Fibroblast of villous mesenchyme (primary cell): ENCODE data around the gene YEATS2. TPM values are rescaled to one million over a fixed set of nuclear protein-coding genes. Genes with fewer than 3 reads are reported as not detected.
"Not testable (repeated sequence)": the region's sequence is repeated elsewhere in the genome, so short reads cannot be mapped to it uniquely, and the experiment has no call there.

Experiments used
- DNase-seq: peaks from one replicate; pipeline ENCODE4 v3.0.0-alpha.2; 2010; ENCODE audit warnings: low read depth
- H3K4me3 ChIP-seq: 2 replicates; pipeline ENCODE4 v1.5.1; 2011; ENCODE audit warnings: low read depth, mild to moderate bottlenecking, low read length
- total RNA-seq: library from RNA; depleted of rRNA; stranded (reverse); fragments of >200 nt; gene quantifications from 2 replicates; pipeline ENCODE4 v1.2.3, GENCODE V29; 2012
- TF ChIP-seq, protein P1 (sequence below): IDR thresholded peaks from 2 replicates; pipeline ENCODE4 v1.5.1; 2012; ENCODE audit warnings: low read depth, mild to moderate bottlenecking, low read length; ENCODE audit not compliant: insufficient read depth

YEATS2 gene
- total RNA-seq, 1 donor = 57.0 TPM

DNA sequence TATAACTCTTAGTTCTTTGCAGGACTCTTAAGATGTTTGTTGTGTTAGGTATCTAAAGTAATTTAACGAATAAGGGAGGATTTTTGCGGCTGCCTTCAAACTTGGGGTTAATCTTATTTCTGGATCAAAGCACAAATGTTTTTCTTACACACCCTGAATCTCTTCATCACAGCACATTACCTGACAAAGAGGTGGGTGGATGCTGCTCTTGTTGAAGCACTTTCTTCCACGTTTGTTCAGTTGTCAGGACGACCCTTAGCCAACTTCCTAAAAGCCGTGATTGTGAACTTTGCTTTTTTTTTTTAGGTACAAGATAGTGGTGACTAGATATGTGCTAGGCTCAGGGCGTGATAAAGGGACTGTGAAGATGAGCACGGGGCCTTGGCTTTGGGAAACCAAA, 36.0 kb downstream of the YEATS2 start:
- TF ChIP-seq, protein P1, sequence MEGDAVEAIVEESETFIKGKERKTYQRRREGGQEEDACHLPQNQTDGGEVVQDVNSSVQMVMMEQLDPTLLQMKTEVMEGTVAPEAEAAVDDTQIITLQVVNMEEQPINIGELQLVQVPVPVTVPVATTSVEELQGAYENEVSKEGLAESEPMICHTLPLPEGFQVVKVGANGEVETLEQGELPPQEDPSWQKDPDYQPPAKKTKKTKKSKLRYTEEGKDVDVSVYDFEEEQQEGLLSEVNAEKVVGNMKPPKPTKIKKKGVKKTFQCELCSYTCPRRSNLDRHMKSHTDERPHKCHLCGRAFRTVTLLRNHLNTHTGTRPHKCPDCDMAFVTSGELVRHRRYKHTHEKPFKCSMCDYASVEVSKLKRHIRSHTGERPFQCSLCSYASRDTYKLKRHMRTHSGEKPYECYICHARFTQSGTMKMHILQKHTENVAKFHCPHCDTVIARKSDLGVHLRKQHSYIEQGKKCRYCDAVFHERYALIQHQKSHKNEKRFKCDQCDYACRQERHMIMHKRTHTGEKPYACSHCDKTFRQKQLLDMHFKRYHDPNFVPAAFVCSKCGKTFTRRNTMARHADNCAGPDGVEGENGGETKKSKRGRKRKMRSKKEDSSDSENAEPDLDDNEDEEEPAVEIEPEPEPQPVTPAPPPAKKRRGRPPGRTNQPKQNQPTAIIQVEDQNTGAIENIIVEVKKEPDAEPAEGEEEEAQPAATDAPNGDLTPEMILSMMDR = no peak
- H3K4me3 ChIP-seq = no peak overlapping the region
- DNase-seq = no peak

DNA sequence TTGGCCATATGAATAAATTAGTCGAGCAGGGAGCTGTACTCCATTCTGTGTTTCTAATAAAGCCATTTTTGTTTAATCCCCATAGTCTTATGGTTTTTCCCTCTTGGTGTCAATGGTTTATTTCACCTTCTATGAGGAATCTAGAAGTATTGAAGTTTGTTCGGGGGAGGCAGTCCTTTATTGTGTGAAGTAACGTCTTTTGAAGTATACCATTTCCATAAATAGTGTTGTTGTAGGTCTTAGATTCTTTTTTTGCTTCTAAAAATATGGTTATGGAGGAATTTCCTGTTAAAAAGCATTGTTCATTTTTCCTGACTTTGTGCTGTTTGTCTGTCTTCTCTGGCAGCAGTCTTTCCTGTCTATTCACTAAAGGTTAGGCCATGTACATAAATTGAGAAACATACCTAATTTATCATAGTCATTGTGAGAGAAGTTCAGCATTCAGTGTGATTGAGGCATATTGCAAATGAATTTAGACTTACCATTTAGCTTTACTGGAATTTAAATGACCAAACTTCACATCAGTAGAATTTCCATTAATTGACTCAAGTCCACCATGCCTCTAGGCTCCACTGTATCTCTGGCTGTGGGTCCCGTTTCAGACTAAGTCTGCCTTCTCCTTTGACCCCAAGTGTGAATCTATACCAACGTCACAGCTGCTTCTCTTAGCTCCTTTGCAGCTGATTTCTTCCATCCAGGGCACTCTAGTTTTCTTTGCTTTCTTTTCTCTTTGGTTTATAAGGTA, 37.3 kb downstream of the YEATS2 start:
- H3K4me3 ChIP-seq = no peak overlapping the region
- DNase-seq = no peak
- TF ChIP-seq, protein P1 = no peak

DNA sequence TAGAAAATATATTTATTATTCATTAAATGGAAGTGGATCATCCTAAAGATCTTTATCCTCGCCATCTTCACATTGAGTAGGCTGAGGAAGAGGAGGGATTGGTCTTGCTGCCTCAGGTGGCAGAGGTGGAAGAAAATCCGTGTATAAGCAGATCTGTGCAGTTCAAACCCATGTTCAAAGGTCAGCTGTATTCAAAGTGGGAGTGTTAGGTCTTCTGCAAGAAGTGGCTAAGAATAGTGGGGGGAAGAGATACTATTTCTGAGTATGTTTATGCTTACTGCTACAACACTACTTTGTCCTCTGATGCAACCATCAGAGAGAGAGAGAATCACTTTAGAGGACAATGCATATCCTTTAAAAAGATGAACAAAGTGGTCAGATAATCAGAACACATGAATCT, 39.5 kb downstream of the YEATS2 start:
- H3K4me3 ChIP-seq = no peak overlapping the region
- no peak for DNase-seq
- TF ChIP-seq, protein P1 = no peak

DNA sequence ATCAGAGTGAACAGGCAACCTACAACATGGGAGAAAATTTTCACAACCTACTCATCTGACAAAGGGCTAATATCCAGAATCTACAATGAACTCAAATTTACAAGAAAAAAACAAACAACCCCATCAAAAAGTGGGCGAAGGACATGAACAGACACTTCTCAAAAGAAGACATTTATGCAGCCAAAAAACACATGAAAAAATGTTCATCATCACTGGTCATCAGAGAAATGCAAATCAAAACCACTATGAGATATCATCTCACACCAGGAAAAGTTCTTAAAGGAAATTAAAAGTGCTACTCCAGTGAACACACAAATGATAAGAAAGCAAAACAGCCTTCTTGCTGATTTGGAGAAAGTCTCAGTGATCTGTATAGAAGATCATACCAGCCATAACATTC, 42.6 kb downstream of the YEATS2 start:
- DNase-seq, H3K4me3 ChIP-seq: not testable (repeated sequence)

DNA sequence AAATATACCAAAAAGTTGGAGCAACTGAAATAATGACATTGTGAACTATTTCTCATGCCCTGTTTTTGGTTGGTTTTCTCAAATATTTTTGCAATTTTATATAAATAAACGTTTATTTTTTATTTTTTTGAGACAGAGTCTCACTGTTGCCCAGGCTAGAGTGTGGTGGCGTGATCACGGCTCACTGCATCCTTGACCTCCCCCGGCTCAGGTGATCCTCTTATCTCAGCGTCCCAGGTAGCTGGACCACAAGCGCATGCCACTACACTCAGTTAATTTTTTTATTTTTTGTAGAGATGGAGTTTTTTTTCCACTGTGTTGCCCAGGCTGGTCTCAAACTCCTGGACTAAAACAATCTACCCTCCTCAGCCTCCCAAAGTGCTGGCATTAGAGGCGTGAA, 45.6 kb downstream of the YEATS2 start:
- H3K4me3 ChIP-seq = no peak overlapping the region
- TF ChIP-seq, protein P1 = no peak

DNA sequence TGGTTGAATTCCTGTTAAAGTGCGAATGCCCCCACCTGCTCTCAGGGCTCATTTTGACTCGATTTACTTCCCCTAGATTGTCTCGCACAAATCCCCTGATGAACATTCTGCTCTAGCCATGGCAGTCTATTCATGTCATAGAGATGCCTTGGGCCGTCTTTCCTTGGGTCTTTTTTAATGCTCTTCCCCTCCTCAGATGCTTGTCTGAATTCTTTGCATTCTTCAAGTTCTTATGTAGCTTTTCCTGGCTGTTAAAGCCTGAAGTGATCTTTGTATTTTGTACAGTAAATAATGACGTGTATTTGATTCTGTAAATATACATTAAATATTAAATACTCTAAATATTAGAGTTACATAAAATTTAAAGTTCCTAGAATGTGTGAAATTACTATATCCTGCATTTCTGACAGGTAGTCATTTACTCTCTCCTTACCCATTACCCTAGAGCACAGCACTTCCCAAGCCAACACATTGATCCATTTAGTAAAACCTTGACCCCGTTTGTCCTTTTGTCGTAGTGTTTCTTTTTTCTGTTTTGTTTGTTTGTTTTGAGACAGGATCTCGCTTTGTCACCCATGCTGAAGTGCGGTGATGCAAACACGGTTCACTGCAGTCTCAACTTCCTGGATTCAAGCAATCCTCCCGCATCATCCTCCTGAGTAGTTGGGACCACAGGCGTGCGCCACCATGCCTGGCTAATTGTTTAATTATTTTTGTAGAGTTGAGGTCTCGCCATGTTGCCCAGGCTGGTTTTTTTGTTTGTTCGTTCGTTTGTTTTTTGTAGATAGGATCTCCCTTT, 47.9 kb downstream of the YEATS2 start:
- DNase-seq = peak; percentile 25
- TF ChIP-seq, protein P1 = no peak
- no peak overlapping the region for H3K4me3 ChIP-seq

More for the DNA sequence above, 45.6 kb downstream of the YEATS2 start:
- DNase-seq = no peak

DNA sequence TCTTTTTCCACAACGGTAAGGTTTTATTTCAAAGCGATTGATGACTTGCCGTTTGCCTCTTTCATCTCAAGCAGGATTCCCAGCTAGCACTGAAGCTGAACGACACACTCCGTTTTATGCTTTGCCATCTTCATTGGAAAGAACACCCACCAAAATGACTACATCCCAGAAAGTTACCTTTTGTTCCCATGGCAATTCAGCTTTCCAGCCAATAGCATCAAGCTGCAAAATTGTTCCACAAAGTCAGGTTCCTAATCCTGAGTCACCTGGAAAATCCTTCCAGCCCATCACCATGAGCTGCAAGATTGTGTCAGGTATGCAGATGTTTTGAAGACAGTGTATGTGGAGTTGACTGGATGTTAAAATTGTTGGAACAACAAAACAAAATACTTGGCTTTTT, 56.5 kb downstream of the YEATS2 start:
- no peak overlapping the region for H3K4me3 ChIP-seq
- DNase-seq = no peak
- TF ChIP-seq, protein P1 = no peak
